ENCODE data around the gene DDX42.

Gene DDX42

GRCh38 chr17:63826468-63827001 is 52.6 kb downstream of the DDX42 start:
- DNase-seq, result no peak

GRCh38 chr17:63827002-63827800 is 53.2 kb downstream of the DDX42 start, which contains the start of the genes FTSJ3 and PSMC5:
TSS of gene FTSJ3 (minus strand) at chr17:63827663. CDS start at chr17:63826902, 761 bp downstream.
TSS of gene PSMC5 (plus strand) at chr17:63827431. CDS start at chr17:63827491, 60 bp downstream.
- peak; percentile 92 for DNase-seq

- no peak for DNase-seq
These were observed 53.8 kb downstream of the DDX42 start for GRCh38 chr17:63827801-63828221.

- DNase-seq, result no peak
These were observed 55.0 kb downstream of the DDX42 start for GRCh38 chr17:63828936-63829335.

- DNase-seq, result no peak
These were observed 56.3 kb downstream of the DDX42 start for GRCh38 chr17:63830278-63830677.

- no peak for DNase-seq
These were observed 57.0 kb downstream of the DDX42 start for GRCh38 chr17:63830904-63831491.

GRCh38 chr17:63831505-63831904 is 57.5 kb downstream of the DDX42 start:
- DNase-seq, result no peak

- no peak for DNase-seq
These were observed 58.0 kb downstream of the DDX42 start for GRCh38 chr17:63832014-63832413.

- DNase-seq, result no peak
These were observed 58.5 kb downstream of the DDX42 start for GRCh38 chr17:63832455-63832854.

- DNase-seq, result no peak
These were observed 59.2 kb downstream of the DDX42 start for GRCh38 chr17:63833026-63833740.

- DNase-seq, result no peak
These were observed 59.9 kb downstream of the DDX42 start for GRCh38 chr17:63833741-63834373.

- DNase-seq, result peak; percentile 84 to 87
These were observed 60.6 kb downstream of the DDX42 start for GRCh38 chr17:63834431-63835166.

GRCh38 chr17:63835167-63835720 is 61.3 kb downstream of the DDX42 start:
- DNase-seq, result no peak

- no peak for DNase-seq
These were observed 62.8 kb downstream of the DDX42 start for GRCh38 chr17:63836811-63837210.

- DNase-seq, result no peak
These were observed 63.5 kb downstream of the DDX42 start for GRCh38 chr17:63837480-63837879.

GRCh38 chr17:63837962-63838600 is 64.1 kb downstream of the DDX42 start:
- DNase-seq, result no peak

GRCh38 chr17:63838631-63839171 is 64.7 kb downstream of the DDX42 start:
- DNase-seq, result no peak

- no peak for DNase-seq
These were observed 66.8 kb downstream of the DDX42 start for GRCh38 chr17:63840591-63841349.

- DNase-seq, result no peak
These were observed 67.6 kb downstream of the DDX42 start for GRCh38 chr17:63841350-63842172.
